H9 (cell line): ENCODE results near the gene PEMT. TPM values are rescaled to one million over a fixed set of nuclear protein-coding genes. Genes with fewer than 3 reads are reported as not detected.

Source experiments
- DNase-seq: peaks from one replicate; pipeline ENCODE4 v3.0.0-alpha.2; 2017
- H2AFZ ChIP-seq: one replicate; pipeline ENCODE4 v1.6.1; 2013; ENCODE audit warnings: mild to moderate bottlenecking, low read length, control low read depth, moderate library complexity
- H2AK5ac ChIP-seq: 2 replicates; pipeline ENCODE4 v1.6.1; 2013; ENCODE audit warnings: low read length, control low read depth, mixed read lengths; ENCODE audit not compliant: insufficient read length
- H2BK120ac ChIP-seq: one replicate; pipeline ENCODE4 v1.6.1; 2013; ENCODE audit warnings: low read depth, mild to moderate bottlenecking, low read length, control low read depth, inconsistent platforms; ENCODE audit not compliant: poor library complexity, severe bottlenecking
- H2BK12ac ChIP-seq: 2 replicates; pipeline ENCODE4 v1.6.1; 2013; ENCODE audit warnings: low read length, control low read depth, mixed read lengths, low read depth; ENCODE audit not compliant: insufficient read length
- H2BK15ac ChIP-seq: 2 replicates; pipeline ENCODE4 v1.6.1; 2013; ENCODE audit warnings: low read depth, low read length, control low read depth
- H2BK20ac ChIP-seq: one replicate; pipeline ENCODE4 v1.6.1; 2013; ENCODE audit warnings: low read depth, mild to moderate bottlenecking, low read length, control low read depth, inconsistent platforms; ENCODE audit not compliant: poor library complexity, severe bottlenecking
- H2BK5ac ChIP-seq: 2 replicates; pipeline ENCODE4 v1.6.1; 2013; ENCODE audit warnings: low read length, control low read depth, mixed read lengths; ENCODE audit not compliant: insufficient read length
- H3K14ac ChIP-seq: 2 replicates; pipeline ENCODE4 v1.6.1; 2013; ENCODE audit warnings: low read length, control low read depth; ENCODE audit not compliant: insufficient read depth
- H3K18ac ChIP-seq: 2 replicates; pipeline ENCODE4 v1.6.1; 2013; ENCODE audit warnings: low read depth, mild to moderate bottlenecking, mixed read lengths, low read length, control low read depth; ENCODE audit not compliant: insufficient read length
- H3K23ac ChIP-seq: 2 replicates; pipeline ENCODE4 v1.6.1; 2013; ENCODE audit warnings: low read length, control low read depth, mixed read lengths, low read depth; ENCODE audit not compliant: insufficient read length
- H3K23me2 ChIP-seq: 2 replicates; pipeline ENCODE4 v1.6.1; 2013; ENCODE audit warnings: low read depth, mild to moderate bottlenecking, mixed read lengths, low read length, control low read depth; ENCODE audit not compliant: insufficient read length, poor library complexity, severe bottlenecking
- H3K27ac ChIP-seq: 2 replicates; pipeline ENCODE4 v1.5.1; 2013; ENCODE audit warnings: low read length, control low read depth, mixed read lengths, low read depth; ENCODE audit not compliant: insufficient read length
- H3K27me3 ChIP-seq: 2 replicates; pipeline ENCODE4 v1.6.1; 2013; ENCODE audit warnings: low read length, control low read depth, inconsistent platforms; ENCODE audit not compliant: insufficient read depth
- H3K4ac ChIP-seq: 2 replicates; pipeline ENCODE4 v1.6.1; 2013; ENCODE audit warnings: low read depth, mild to moderate bottlenecking, control low read depth, inconsistent platforms, low read length, moderate library complexity
- H3K4me1 ChIP-seq: 2 replicates; pipeline ENCODE4 v1.6.1; 2013; ENCODE audit warnings: low read length, control low read depth, inconsistent platforms; ENCODE audit not compliant: insufficient read depth
- H3K4me2 ChIP-seq: 2 replicates; pipeline ENCODE4 v1.6.1; 2013; ENCODE audit warnings: low read length, control low read depth, mixed read lengths; ENCODE audit not compliant: insufficient read length, insufficient read depth
- H3K56ac ChIP-seq: 2 replicates; pipeline ENCODE4 v1.6.1; 2013; ENCODE audit warnings: low read depth, mild to moderate bottlenecking, mixed read lengths, low read length, control low read depth; ENCODE audit not compliant: insufficient read length
- H3K79me1 ChIP-seq: 2 replicates; pipeline ENCODE4 v1.6.1; 2013; ENCODE audit warnings: low read depth, mild to moderate bottlenecking, moderate library complexity, low read length, control low read depth, inconsistent platforms; ENCODE audit not compliant: insufficient read depth, poor library complexity, severe bottlenecking
- H3K79me2 ChIP-seq: 2 replicates; pipeline ENCODE4 v1.6.1; 2013; ENCODE audit warnings: low read length, control low read depth, inconsistent platforms; ENCODE audit not compliant: insufficient read depth
- H3K9ac ChIP-seq: 2 replicates; pipeline ENCODE4 v1.6.1; 2013; ENCODE audit warnings: low read length, control low read depth, mixed read lengths; ENCODE audit not compliant: insufficient read length; ENCODE audit errors: extremely low read depth
- H3K9me3 ChIP-seq: one replicate; pipeline ENCODE4 v1.6.1; 2013; ENCODE audit warnings: low read depth, low read length, inconsistent platforms; ENCODE audit not compliant: control insufficient read depth
- H3T11ph ChIP-seq: one replicate; pipeline ENCODE4 v1.6.1; 2013; ENCODE audit warnings: mild to moderate bottlenecking, low read length, control low read depth, inconsistent platforms
- H4K20me1 ChIP-seq: one replicate; pipeline ENCODE4 v1.6.1; 2013; ENCODE audit not compliant: control insufficient read depth, insufficient read length, insufficient read depth
- H4K5ac ChIP-seq: 2 replicates; pipeline ENCODE4 v1.6.1; 2013; ENCODE audit warnings: low read depth, mild to moderate bottlenecking, mixed read lengths, low read length, control low read depth; ENCODE audit not compliant: insufficient read length
- H4K8ac ChIP-seq: replicated peaks from 2 replicates; pipeline ENCODE4 v1.6.1; 2013; ENCODE audit warnings: low read length, control low read depth, mixed read lengths, low read depth; ENCODE audit not compliant: insufficient read length
- H4K91ac ChIP-seq: 2 replicates; pipeline ENCODE4 v1.6.1; 2013; ENCODE audit warnings: low read depth, mild to moderate bottlenecking, moderate library complexity, mixed read lengths, low read length, control low read depth; ENCODE audit not compliant: insufficient read length
- H3K27ac Mint-ChIP-seq, 3 experiments: 2 replicates in 2 of 3; 3 replicates in 1 of 3; pipeline ENCODE4 v1.8.0; 2020 to 2021; ENCODE audit warnings: mixed read lengths in 3 of 3, mild to moderate bottlenecking in 1 of 3, moderate library complexity in 1 of 3
- H3K27me3 Mint-ChIP-seq: 2 replicates; pipeline ENCODE4 v1.8.0; 2021; ENCODE audit warnings: low read depth, mild to moderate bottlenecking, moderate library complexity, mixed read lengths
- H3K36me3 Mint-ChIP-seq, 3 experiments: 2 replicates in 2 of 3; 3 replicates in 1 of 3; pipeline ENCODE4 v1.8.0; 2020 to 2021; ENCODE audit warnings: low read depth in 3 of 3, mixed read lengths in 3 of 3; ENCODE audit not compliant: insufficient read depth in 1 of 3
- H3K4me1 Mint-ChIP-seq, 2 experiments: 2 replicates each; pipeline ENCODE4 v1.8.0; 2020; ENCODE audit warnings: mixed read lengths in 2 of 2
- H3K4me3 Mint-ChIP-seq, 2 experiments: 2 replicates in 1 of 2; 3 replicates in 1 of 2; pipeline ENCODE4 v1.8.0; 2020 to 2021; ENCODE audit warnings: mild to moderate bottlenecking in 2 of 2, mixed read lengths in 2 of 2, moderate library complexity in 1 of 2
- H3K9me3 Mint-ChIP-seq, 2 experiments: 2 replicates in 1 of 2; 3 replicates in 1 of 2; pipeline ENCODE4 v1.8.0; 2020; ENCODE audit warnings: mild to moderate bottlenecking in 2 of 2, mixed read lengths in 2 of 2, moderate library complexity in 1 of 2
- WGBS: extraction: QIAGEN DNeasy Blood & Tissue Kit; methylation state at CpG from one replicate; pipeline ENCODE4 v1.1.7; 2013; ENCODE audit warnings: missing lambda C conversion rate, low lambda C conversion rate, mixed read lengths; ENCODE audit not compliant: insufficient read length; ENCODE audit errors: extremely low coverage; 5-methylcytosine and 5-hydroxymethylcytosine counted together
- total RNA-seq: library from RNA; stranded (reverse); gene quantifications from 2 replicates; pipeline ENCODE4 v1.2.1, GENCODE V29; 2021
- TF ChIP-seq, protein P1 (sequence below): fragments of 200-600 bp; sonication (generic); conservative IDR thresholded peaks from 3 replicates; pipeline ENCODE4 v1.8.0; 2021; ENCODE audit warnings: antibody characterized with exemption, mild to moderate bottlenecking

The PEMT gene
- total RNA-seq, 1 experiment from 2014 or later = 63.2 TPM

GRCh38 chr17:17560975-17561374 lies 30.5 kb downstream of the PEMT start:
- H3K9me3 Mint-ChIP-seq = no peaks in the 10 kb centered on the region
- no peaks in the 10 kb centered on the region for H4K20me1 ChIP-seq

More at GRCh38 chr17:17560975-17561374, 30.5 kb downstream of the PEMT start:
- no peak overlapping the region for H3K4ac ChIP-seq
- H3K27ac ChIP-seq = no peak overlapping the region
- H3K79me2 ChIP-seq = no peaks in the 10 kb centered on the region
- H3K27ac Mint-ChIP-seq = peak overlapping the region in 1 of 3 experiments; percentile 63; a peak in 2 of 7 replicates
- no peak overlapping the region for H2BK120ac ChIP-seq
- H3K14ac ChIP-seq = no peak overlapping the region
- H3T11ph ChIP-seq = no peak overlapping the region
- H3K4me1 ChIP-seq = peaks cover 2% of the 10 kb centered on the region; the same call in 1 of the 2 replicates
- H2BK5ac ChIP-seq = no peak overlapping the region
- TF ChIP-seq, protein P1, sequence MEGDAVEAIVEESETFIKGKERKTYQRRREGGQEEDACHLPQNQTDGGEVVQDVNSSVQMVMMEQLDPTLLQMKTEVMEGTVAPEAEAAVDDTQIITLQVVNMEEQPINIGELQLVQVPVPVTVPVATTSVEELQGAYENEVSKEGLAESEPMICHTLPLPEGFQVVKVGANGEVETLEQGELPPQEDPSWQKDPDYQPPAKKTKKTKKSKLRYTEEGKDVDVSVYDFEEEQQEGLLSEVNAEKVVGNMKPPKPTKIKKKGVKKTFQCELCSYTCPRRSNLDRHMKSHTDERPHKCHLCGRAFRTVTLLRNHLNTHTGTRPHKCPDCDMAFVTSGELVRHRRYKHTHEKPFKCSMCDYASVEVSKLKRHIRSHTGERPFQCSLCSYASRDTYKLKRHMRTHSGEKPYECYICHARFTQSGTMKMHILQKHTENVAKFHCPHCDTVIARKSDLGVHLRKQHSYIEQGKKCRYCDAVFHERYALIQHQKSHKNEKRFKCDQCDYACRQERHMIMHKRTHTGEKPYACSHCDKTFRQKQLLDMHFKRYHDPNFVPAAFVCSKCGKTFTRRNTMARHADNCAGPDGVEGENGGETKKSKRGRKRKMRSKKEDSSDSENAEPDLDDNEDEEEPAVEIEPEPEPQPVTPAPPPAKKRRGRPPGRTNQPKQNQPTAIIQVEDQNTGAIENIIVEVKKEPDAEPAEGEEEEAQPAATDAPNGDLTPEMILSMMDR = no peak
- no peak overlapping the region for H3K23ac ChIP-seq
- H3K23me2 ChIP-seq = no peaks in the 10 kb centered on the region
- H4K91ac ChIP-seq = no peak overlapping the region
- no peak overlapping the region for H3K4me3 Mint-ChIP-seq
- H3K4me2 ChIP-seq = no peak overlapping the region
- no peak overlapping the region for H4K5ac ChIP-seq
- H3K56ac ChIP-seq = no peak overlapping the region
- H3K79me1 ChIP-seq = no peaks in the 10 kb centered on the region
- H2AK5ac ChIP-seq = no peak overlapping the region
- no peak overlapping the region for H2AFZ ChIP-seq
- no peaks in the 10 kb centered on the region for H3K27me3 ChIP-seq
- no peaks in the 10 kb centered on the region for H3K27me3 Mint-ChIP-seq
- H3K4me1 Mint-ChIP-seq = peaks cover 12 to 16% of the 10 kb centered on the region in 2 experiments
- no peak overlapping the region for H2BK12ac ChIP-seq
- H3K18ac ChIP-seq = no peak overlapping the region
- no peak for DNase-seq
- H4K8ac ChIP-seq = no peak overlapping the region
- H2BK15ac ChIP-seq = no peak overlapping the region
- no peaks in the 10 kb centered on the region for H3K9me3 ChIP-seq
- H3K9ac ChIP-seq = no peak overlapping the region
- no peaks in the 10 kb centered on the region; a peak in 1 of 7 replicates for H3K36me3 Mint-ChIP-seq
- no CpG with 5 or more reads among the region's 10 CpGs for WGBS
- no peak overlapping the region for H2BK20ac ChIP-seq
